AG09309 (cell line): ENCODE measurements around the gene PPM1H.

ENCODE experiments used
- DNase-seq: peaks from one replicate; pipeline ENCODE4 v3.0.0-alpha.2; 2010; ENCODE audit warnings: low read depth
- H3K4me3 ChIP-seq: 2 replicates; pipeline ENCODE4 v1.5.1; 2011; ENCODE audit warnings: mild to moderate bottlenecking, low read depth, low read length, moderate library complexity; ENCODE audit not compliant: control insufficient read depth
- TF ChIP-seq, protein P1 (sequence below): IDR thresholded peaks from 2 replicates; pipeline ENCODE4 v1.5.1; 2011; ENCODE audit warnings: mild to moderate bottlenecking, low read depth, low read length, inconsistent platforms; ENCODE audit not compliant: insufficient read depth, control insufficient read depth; ENCODE audit errors: missing control alignments

Gene PPM1H

DNA sequence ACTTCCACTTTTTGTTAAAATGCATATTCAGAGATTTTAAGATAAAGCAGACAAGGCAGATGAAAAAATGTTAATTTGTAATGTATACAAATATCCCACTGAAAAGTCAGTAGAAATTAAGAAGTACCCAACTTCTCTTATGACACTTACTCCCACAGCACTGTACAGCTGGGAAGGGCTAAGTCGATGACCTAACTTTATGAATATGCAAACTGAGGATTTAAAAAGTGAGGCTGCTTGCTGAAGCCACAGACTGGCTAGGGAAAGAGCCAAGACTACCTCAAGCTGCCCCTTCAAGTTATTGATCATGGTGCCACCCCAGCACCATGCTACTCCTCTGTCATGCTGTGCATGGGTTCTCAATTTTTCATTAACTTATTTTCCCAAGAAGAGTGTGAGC lies 17.0 kb downstream of the PPM1H start:
- no peak overlapping the region for H3K4me3 ChIP-seq
- no peak for DNase-seq
- TF ChIP-seq, protein P1, sequence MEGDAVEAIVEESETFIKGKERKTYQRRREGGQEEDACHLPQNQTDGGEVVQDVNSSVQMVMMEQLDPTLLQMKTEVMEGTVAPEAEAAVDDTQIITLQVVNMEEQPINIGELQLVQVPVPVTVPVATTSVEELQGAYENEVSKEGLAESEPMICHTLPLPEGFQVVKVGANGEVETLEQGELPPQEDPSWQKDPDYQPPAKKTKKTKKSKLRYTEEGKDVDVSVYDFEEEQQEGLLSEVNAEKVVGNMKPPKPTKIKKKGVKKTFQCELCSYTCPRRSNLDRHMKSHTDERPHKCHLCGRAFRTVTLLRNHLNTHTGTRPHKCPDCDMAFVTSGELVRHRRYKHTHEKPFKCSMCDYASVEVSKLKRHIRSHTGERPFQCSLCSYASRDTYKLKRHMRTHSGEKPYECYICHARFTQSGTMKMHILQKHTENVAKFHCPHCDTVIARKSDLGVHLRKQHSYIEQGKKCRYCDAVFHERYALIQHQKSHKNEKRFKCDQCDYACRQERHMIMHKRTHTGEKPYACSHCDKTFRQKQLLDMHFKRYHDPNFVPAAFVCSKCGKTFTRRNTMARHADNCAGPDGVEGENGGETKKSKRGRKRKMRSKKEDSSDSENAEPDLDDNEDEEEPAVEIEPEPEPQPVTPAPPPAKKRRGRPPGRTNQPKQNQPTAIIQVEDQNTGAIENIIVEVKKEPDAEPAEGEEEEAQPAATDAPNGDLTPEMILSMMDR = no peak

DNA sequence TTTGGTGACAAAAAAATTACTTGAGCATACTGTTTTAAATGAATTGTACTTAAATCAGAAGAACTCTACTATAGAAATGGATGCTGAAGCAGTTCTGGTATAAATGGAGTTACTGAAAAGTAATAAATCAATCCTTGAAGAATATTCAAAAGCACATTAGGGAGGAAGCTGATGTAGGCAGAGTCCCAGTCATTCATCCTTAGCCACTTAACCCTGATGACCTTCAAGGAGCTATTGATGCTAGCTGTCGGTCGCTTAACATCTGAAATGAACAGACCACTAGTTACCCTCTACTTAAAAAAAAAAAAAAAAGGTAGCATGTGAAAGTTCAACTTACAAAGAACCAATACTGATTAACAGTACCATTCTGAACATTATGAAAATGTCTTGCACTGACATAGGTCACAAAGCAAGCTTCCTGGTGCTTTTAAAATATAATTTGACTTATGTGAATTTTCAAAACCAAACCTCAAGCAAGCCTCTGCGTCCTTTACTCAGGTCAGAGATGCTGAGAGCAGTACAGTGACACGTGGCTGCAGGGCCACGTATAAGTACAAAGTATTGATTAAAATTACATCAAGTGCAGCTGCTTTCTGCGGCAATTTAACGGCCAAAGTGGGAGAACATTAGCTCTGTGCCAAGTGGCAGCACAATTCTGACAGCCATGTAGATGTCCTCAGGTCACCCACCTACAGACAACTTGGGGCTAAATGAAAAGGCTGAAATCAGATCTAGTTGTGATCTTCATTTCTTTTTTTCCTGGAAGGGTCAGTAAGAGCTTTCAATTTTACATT lies 18.1 kb downstream of the PPM1H start:
- H3K4me3 ChIP-seq = no peak overlapping the region
- TF ChIP-seq, protein P1 = no peak
- DNase-seq = no peak

DNA sequence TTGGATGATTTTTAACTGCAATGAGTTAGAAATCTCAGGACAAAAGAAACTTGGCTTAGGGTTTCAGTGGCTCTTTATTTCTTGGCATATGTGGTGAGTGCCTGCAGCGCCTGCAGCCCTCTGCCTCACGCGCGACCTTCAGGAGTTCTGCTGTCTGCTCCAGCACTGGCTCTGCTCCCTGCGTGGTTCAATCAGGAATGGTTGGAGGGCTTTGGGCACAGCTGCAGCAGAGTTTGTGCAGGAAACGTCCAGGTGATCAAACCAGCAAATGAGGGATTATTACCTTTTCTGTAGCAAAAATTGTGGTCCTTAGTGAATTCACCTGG lies 19.8 kb downstream of the PPM1H start:
- H3K4me3 ChIP-seq = no peak overlapping the region
- DNase-seq = no peak
- TF ChIP-seq, protein P1 = no peak

DNA sequence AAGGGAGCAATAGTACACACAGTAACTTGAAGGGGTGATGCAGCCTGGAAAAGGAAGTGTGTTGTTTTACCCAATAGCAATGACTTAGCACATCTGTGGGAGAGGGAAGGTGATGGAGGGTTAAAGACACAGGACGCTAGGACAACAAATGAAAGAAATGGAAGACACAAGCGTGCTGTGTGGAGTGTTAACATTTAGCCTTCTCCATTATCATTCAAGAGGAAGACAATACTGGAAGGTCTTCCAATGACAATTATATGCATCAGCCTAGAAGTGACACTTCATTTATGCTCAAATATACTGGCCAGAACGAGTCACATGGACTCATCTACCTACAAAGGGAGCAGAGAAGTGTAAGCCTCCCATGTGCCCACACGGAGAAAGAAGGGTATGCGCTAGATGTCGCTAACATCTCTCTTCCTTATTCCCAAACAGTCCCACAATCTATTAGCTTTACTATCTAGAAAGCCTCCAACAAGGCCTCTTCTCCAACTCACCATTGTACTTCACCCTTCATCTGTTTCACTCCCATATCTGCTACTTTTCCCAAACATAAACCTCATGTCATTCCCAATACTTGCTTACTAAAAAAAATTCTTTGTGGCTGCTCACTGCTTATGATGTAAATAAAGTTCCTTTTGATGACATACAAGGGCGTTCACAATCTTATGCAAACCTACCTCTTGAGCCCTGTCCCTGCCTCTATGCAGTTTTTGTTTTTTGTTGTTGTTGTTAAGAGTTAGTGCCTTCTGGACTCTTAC lies 20.3 kb downstream of the PPM1H start:
- H3K4me3 ChIP-seq = no peak overlapping the region
- DNase-seq = no peak
- TF ChIP-seq, protein P1 = no peak

DNA sequence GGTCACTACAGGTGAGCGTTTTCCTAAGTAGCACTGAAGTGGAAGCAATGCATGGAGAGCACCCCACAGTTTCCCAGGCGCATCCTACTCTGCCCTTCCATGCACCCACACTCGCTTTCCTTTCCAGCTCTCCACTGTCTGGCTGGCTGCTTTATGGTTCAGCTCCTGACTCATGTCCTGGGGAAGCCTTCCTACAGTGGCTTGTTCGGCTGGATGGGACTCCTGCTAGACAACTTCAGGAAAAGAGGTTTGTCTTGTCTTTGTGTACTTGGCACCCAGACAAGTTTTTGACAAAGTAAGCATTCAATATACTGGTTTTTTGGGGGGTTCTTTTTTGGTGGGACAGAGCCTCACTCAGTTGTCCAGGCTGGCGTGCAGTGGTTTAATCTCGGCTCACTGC lies 21.6 kb downstream of the PPM1H start:
- no peak for DNase-seq
- TF ChIP-seq, protein P1 = no peak
- no peak overlapping the region for H3K4me3 ChIP-seq

DNA sequence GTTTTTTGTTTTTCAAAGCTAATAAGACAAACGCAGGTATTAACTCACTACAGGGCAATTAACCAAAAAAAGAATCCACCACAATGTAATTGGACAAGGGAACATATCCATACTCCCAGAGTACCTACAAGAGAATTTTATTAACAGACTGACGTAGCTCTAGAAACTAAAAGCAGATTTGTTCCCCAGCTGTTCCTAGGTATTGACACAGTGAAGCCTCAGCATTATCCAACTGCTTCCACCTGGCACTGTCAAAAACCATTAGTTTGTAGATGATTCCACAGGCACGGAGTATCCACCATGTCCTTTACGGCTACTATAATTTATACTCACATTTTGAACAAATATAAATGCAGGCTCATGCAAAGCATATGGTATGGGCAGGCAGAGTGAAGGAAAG lies 22.3 kb downstream of the PPM1H start:
- TF ChIP-seq, protein P1 = no peak
- H3K4me3 ChIP-seq = no peak overlapping the region
- no peak for DNase-seq
